Vagina (tissue), 2 donors: ENCODE measurements around the gene ENPEP. TPM values are rescaled to one million over a fixed set of nuclear protein-coding genes. Genes with fewer than 3 reads are reported as not detected.
"Not testable (repeated sequence)": the region's sequence is repeated elsewhere in the genome, so short reads cannot be mapped to it uniquely, and the experiment has no call there.

Experiments
- DNase-seq, 2 donors: peaks; one replicate each; pipeline ENCODE4 v3.0.0-alpha.2; 2017; ENCODE audit errors: extremely low spot score in 2 of 2
- H3K27ac ChIP-seq: fragments of 200-600 bp; sonication (generic); one replicate; pipeline ENCODE4 v1.5.1; 2019
- H3K27me3 ChIP-seq: fragments of 200-600 bp; sonication (generic); one replicate; pipeline ENCODE4 v1.5.1; 2019
- H3K36me3 ChIP-seq, 2 donors: fragments of 200-600 bp; sonication (generic); one replicate each; pipeline ENCODE4 v1.5.1; 2017 to 2019
- H3K4me1 ChIP-seq: fragments of 200-600 bp; sonication (generic); one replicate; pipeline ENCODE4 v1.5.1; 2019
- H3K4me3 ChIP-seq, 2 donors: fragments of 200-600 bp; sonication (generic); 1 replicate in 1 of 2; 2 replicates in 1 of 2; pipeline ENCODE4 v1.5.1; 2016 to 2019
- H3K9me3 ChIP-seq: fragments of 200-600 bp; sonication (generic); one replicate; pipeline ENCODE4 v1.5.1; 2019
- POLR2A ChIP-seq, 2 donors: fragments of 450-650 bp; IDR thresholded peaks; one replicate each; pipeline ENCODE4 v1.6.1; 2017; ENCODE audit warnings: antibody characterized with exemption in 2 of 2, mild to moderate bottlenecking in 2 of 2, moderate library complexity in 2 of 2
- POLR2AphosphoS5 ChIP-seq, 2 donors: sonication (generic); formaldehyde crosslinking; IDR thresholded peaks; one replicate each; pipeline ENCODE4 v1.9.0; 2017; ENCODE audit warnings: antibody characterized with exemption in 2 of 2, mild to moderate bottlenecking in 2 of 2, low read depth in 1 of 2; ENCODE audit not compliant: insufficient read depth in 1 of 2
- intact Hi-C: fragments of 100-400 bp; cut with DNase I; formaldehyde crosslinking; loops from one replicate; pipeline ENCODE4 v1.15.1; 2023
- total RNA-seq: library from RNA; depleted of rRNA; stranded (reverse); fragments of >200 nt; gene quantifications from one replicate; pipeline ENCODE4 v1.2.3, GENCODE V29; 2016
- TF ChIP-seq, protein P1 (sequence below), 3 experiments: fragments of 450-650 bp in 2 of 3; fragments of 200-600 bp in 1 of 3; sonication (generic) in 1 of 3; IDR thresholded peaks; one replicate each; pipeline ENCODE4 v1.5.1; 2017 to 2019; ENCODE audit warnings: antibody characterized with exemption in 3 of 3, mild to moderate bottlenecking in 2 of 3, moderate library complexity in 2 of 3

ENPEP gene
- total RNA-seq, 1 donor from 2014 or later, result 5.2 TPM

DNA sequence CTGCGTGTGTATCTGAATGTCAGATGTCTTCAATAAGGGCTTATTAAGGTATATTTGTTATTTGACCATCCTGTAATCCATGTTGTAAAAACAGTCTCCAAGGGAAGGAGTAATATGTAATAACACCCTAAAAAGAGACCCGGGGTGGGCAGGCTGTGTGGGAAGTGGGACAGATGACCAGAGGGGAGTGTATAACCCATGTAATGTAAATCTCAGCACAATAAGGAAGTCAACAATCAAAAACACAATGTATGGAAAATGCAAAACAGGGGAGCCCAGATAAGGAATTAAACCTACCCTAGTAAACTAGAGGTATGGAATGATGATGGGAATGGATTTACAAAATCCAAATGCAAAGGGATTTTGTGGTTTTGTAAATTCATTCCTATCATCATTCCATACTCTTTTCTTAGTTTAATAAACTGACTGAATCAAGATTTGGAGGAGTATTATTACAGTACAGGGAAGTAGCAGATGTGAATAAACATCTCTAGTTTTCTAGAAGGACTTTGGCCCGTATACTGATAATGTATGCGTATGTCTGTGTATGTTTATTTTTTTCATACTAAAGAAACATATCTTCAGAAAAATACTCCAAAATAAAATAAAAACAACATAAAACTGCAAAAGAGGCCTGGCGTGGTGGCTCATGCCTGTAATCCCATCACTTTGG lies 15.7 kb upstream of the ENPEP start:
- no peaks in the 10 kb centered on the region for H3K36me3 ChIP-seq
- no peak overlapping the region for H3K27ac ChIP-seq
- H3K4me3 ChIP-seq, result no peak overlapping the region
- no peaks in the 10 kb centered on the region for H3K9me3 ChIP-seq
- no peaks in the 10 kb centered on the region for H3K4me1 ChIP-seq
- no peaks in the 10 kb centered on the region for H3K27me3 ChIP-seq
- TF ChIP-seq POLR2A (IDR thresholded peaks at IDR 0.05) (no peak), POLR2AphosphoS5 (IDR thresholded peaks at IDR 0.05; ENCODE audit: insufficient read depth in 1 of 2, low read depth in 1 of 2) (no peak)
- TF ChIP-seq, protein P1, sequence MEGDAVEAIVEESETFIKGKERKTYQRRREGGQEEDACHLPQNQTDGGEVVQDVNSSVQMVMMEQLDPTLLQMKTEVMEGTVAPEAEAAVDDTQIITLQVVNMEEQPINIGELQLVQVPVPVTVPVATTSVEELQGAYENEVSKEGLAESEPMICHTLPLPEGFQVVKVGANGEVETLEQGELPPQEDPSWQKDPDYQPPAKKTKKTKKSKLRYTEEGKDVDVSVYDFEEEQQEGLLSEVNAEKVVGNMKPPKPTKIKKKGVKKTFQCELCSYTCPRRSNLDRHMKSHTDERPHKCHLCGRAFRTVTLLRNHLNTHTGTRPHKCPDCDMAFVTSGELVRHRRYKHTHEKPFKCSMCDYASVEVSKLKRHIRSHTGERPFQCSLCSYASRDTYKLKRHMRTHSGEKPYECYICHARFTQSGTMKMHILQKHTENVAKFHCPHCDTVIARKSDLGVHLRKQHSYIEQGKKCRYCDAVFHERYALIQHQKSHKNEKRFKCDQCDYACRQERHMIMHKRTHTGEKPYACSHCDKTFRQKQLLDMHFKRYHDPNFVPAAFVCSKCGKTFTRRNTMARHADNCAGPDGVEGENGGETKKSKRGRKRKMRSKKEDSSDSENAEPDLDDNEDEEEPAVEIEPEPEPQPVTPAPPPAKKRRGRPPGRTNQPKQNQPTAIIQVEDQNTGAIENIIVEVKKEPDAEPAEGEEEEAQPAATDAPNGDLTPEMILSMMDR (IDR thresholded peaks at IDR 0.05), result no peak
- intact Hi-C loops, result no loop called here
- no peak for DNase-seq

DNA sequence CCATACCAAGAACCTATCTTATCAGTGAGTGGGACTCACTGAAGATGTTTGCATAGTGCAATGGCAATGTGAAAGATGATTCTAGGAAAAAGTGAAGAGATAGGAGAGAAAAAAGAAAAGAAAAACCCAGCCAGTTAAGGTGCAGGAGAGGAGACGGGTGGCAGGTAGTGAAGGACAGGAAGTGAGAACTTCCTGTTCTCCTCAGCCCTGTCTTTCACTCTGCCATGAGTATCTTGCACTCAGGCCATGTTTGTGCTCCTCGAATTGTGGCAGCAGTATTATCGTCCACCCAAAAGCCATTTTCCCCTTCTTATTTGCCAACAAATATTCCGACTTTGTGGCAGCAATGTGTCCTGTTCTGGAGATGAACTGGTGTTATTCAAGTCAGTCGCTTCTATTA lies 8.6 kb upstream of the ENPEP start:
- intact Hi-C loops, result no loop called here
- H3K9me3 ChIP-seq, result no peaks in the 10 kb centered on the region
- no peak overlapping the region for H3K27ac ChIP-seq
- TF ChIP-seq POLR2AphosphoS5 (IDR thresholded peaks at IDR 0.05; ENCODE audit: insufficient read depth in 1 of 2, low read depth in 1 of 2), result no peak
- TF ChIP-seq POLR2A (IDR thresholded peaks at IDR 0.05), result no peak
- TF ChIP-seq, protein P1 (IDR thresholded peaks at IDR 0.05), result no peak
- H3K4me3 ChIP-seq, result no peak overlapping the region
- H3K4me1 ChIP-seq, result no peaks in the 10 kb centered on the region
- no peaks in the 10 kb centered on the region for H3K27me3 ChIP-seq
- no peak for DNase-seq
- H3K36me3 ChIP-seq, result no peaks in the 10 kb centered on the region

DNA sequence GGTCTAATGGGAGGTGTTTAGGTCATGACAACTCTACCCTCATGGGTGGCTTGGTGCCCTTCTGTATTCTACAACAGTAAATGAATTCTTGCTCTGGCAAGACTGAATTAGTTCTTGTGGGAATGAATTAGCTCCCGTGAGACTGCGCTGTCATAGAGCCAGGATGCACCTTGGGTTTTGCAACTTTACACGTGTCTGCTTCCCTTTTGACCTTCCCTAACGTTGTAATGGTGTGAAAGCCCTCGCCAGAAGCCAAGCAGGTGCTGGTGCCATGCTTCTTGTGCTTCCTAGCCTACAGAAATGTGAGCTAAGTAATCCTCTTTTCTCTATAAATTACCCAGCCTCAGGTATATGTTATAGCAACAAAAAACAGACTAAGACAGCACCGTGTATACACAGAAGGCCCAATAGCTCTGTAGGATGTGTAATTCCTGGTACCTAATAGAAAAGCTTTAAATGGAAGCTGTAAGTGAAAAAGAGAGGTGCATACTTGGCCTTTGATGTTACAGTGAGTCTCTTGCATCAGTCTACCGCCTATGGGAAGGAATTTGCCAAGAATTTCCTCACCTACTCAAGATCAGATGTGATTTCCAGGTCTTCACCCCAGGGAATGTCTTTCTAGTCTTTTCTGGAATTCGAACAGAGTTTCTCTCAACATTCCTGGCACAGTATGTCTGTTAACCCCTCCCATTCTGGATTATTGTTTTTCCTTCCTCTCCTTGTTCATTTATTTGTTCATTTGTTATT lies 3.2 kb upstream of the ENPEP start:
- intact Hi-C loops, result no loop called here
- Histone ChIP-seq H3K9me3 (no peaks in the 10 kb centered on the region), H3K4me3 (no peak overlapping the region), H3K27me3 (no peaks in the 10 kb centered on the region), H3K36me3 (no peaks in the 10 kb centered on the region), H3K4me1 (no peaks in the 10 kb centered on the region), H3K27ac (no peak overlapping the region)
- TF ChIP-seq POLR2A (IDR thresholded peaks at IDR 0.05) (no peak), POLR2AphosphoS5 (IDR thresholded peaks at IDR 0.05; ENCODE audit: insufficient read depth in 1 of 2, low read depth in 1 of 2) (no peak)
- TF ChIP-seq, protein P1 (IDR thresholded peaks at IDR 0.05), result no peak
- no peak for DNase-seq

DNA sequence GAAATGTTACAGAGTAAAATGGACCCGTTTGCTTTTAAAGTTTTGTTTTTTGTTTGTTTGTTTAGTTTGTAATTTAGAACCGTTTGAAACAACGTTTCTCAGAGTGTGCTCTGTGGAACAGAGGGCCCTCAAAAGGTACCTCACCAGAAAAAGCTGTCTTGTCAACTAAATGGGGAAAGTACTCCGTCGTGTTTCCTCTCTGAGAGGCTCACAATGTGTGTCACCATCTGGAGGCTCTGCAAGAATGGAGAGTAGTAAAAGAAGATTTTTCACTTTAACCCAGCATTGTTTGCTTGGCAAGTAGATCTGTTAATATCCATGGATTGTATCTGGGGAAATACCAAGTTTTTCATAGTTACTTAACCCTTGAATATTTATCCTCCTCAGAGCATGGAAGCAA lies 1.5 kb upstream of the ENPEP start:
- H3K4me3 ChIP-seq, result no peak overlapping the region
- no peak for TF ChIP-seq POLR2AphosphoS5 (IDR thresholded peaks at IDR 0.05; ENCODE audit: insufficient read depth in 1 of 2, low read depth in 1 of 2)
- intact Hi-C loops, result no loop called here

DNA sequence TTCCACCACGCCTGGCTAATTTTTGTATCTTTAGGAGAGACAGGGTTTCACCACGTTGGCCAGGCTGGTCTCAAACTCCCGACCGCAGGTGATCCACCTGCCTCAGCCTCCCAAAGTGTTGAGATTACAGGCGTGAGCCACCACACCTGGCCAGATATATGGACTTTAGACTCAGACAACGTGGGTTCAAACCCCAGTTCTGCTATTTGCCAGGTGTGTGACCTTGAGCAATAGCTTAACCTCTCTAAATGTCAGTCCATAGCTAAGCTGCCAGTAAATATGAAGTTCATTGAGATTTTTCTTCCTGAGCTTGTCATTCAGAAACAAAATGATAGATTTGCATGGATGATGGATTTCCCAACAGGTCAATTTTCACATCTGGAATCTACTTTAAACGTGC lies 875 bp upstream of the ENPEP start:
- DNase-seq, H3K4me1 ChIP-seq, H3K36me3 ChIP-seq, intact Hi-C loops, H3K27me3 ChIP-seq, H3K9me3 ChIP-seq, H3K27ac ChIP-seq, H3K4me3 ChIP-seq: not testable (repeated sequence)

More for the DNA sequence above, 1.5 kb upstream of the ENPEP start:
- no peaks in the 10 kb centered on the region for H3K9me3 ChIP-seq
- no peak overlapping the region for H3K27ac ChIP-seq
- DNase-seq, result no peak
- no peaks in the 10 kb centered on the region for H3K36me3 ChIP-seq
- H3K27me3 ChIP-seq, result no peaks in the 10 kb centered on the region
- H3K4me1 ChIP-seq, result no peaks in the 10 kb centered on the region

DNA sequence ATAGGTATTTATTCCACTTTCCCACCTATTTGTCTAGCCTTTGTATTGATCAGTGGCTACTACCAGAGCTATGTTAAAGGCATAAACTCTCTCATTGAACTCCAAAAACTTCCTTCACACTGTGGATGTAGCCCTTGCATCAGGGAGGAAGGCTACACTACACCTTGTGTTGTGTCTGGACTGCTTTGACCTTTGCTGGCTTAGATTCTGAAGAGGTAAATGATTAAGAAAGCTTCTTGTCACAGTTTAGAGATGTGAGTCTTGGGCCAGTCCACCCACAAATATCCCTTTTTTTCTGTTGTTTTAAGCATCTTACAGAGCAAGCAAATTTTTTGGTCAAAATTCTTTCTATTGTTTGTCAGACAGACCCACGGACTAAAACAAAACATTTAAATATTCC lies 1.9 kb downstream of the ENPEP start:
- Histone ChIP-seq H3K27ac (no peak overlapping the region), H3K9me3 (no peaks in the 10 kb centered on the region), H3K27me3 (no peaks in the 10 kb centered on the region), H3K36me3 (no peaks in the 10 kb centered on the region), H3K4me3 (no peak overlapping the region), H3K4me1 (no peaks in the 10 kb centered on the region)
- DNase-seq, result no peak
- TF ChIP-seq POLR2AphosphoS5 (IDR thresholded peaks at IDR 0.05; ENCODE audit: insufficient read depth in 1 of 2, low read depth in 1 of 2), result no peak
- TF ChIP-seq, protein P1 (IDR thresholded peaks at IDR 0.05), result no peak
- intact Hi-C loops, result no loop called here
